Tongue (tissue), 3 donors: ENCODE data around the gene ABCB10. TPM values are rescaled to one million over a fixed set of nuclear protein-coding genes. Genes with fewer than 3 reads are reported as not detected.

Source experiments
- DNase-seq: peaks from one replicate; pipeline ENCODE4 v3.0.0-alpha.2; 2015
- small RNA-seq: library from RNA; depleted of rRNA; stranded (forward); fragments of <200 nt; gene quantifications from one replicate; pipeline ENCODE3, GENCODE V24; 2014; ENCODE audit warnings: low replicate concordance
- total RNA-seq: library from RNA; depleted of rRNA; stranded (reverse); fragments of >200 nt; gene quantifications from one replicate; pipeline ENCODE4 v1.2.3, GENCODE V29; 2014

The ABCB10 gene
- total RNA-seq, 1 donor from 2014 or later = 22.4 TPM

- DNase-seq = no peak
Measured at GRCh38 chr1:229474509-229474908, 84.0 kb downstream of the ABCB10 start.

DNA sequence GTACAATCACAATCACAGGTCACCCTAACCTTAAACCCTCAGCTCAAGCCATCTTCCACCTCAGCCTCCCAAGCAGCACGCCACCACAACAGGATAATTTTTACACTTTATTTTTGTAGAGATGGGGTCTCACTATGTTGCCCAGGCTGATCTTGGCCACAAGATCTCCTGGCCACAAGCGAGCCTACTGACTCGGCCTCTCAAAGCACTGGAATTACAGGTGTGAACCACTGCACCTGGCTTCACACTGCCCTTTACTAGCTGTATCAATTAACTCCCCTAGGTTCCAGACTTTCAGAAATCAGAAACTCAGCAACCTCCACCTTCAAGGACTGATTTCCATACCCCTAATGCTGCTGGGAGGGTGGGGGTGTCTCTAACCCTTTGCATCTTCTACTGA, 87.3 kb downstream of the ABCB10 start:
- DNase-seq = no peak

GRCh38 chr1:229470406-229471043, 88.0 kb downstream of the ABCB10 start:
- no peak for DNase-seq

GRCh38 chr1:229466887-229467286, 91.6 kb downstream of the ABCB10 start:
- DNase-seq = no peak

Small RNAs within 50 kb of the gene (small RNA-seq; reads per million reads assigned to genes)
- gene HMGN2P19 (not detected), gene RNA5SP78 (not detected), gene RNU4-21P (not detected)

Other genes starting within 250 kb of the ABCB10 start
- gene CCSAP, start 215.7 kb downstream of the ABCB10 start, total RNA-seq = 11.0 TPM
- 4,424 TPM for gene ACTA1, start 124.6 kb downstream of the ABCB10 start, total RNA-seq
- 41.5 TPM for gene NUP133, start 50.4 kb downstream of the ABCB10 start, total RNA-seq
- 18.6 TPM for gene TAF5L, start 67.4 kb upstream of the ABCB10 start, total RNA-seq
- 11.0 TPM for gene URB2, start 67.5 kb upstream of the ABCB10 start, total RNA-seq